Lung (tissue), 12 donors: ENCODE data around the gene WDR90. TPM values are rescaled to one million over a fixed set of nuclear protein-coding genes. Genes with fewer than 3 reads are reported as not detected.
A peak's percentile ranks its signal among the peaks of the same experiment; 100 is the strongest.

ENCODE experiments used
- ATAC-seq: fragments of 200-7000 bp; cut with Tn5 transposase; one replicate; pipeline ENCODE4 v1.9.1; 2020; ENCODE audit warnings: moderate number of reproducible peaks; ENCODE audit not compliant: insufficient read depth, low FRiP score
- DNase-seq, 3 donors: peaks; one replicate each; pipeline ENCODE4 v3.0.0-alpha.2; 2013 to 2017
- H3K27ac ChIP-seq, 2 donors: one replicate each; pipeline ENCODE4 v1.5.1; 2013; ENCODE audit warnings: mild to moderate bottlenecking in 2 of 2, moderate library complexity in 2 of 2, control low read depth in 1 of 2, inconsistent platforms in 1 of 2, low read depth in 1 of 2, low read length in 1 of 2
- H3K27me3 ChIP-seq, 3 donors: one replicate each; pipeline ENCODE4 v1.5.1; 2013; ENCODE audit warnings: low read length in 2 of 3; ENCODE audit not compliant: control insufficient read depth in 3 of 3, insufficient read depth in 3 of 3
- H3K36me3 ChIP-seq, 4 donors: one replicate each; pipeline ENCODE4 v1.5.1; 2013; ENCODE audit warnings: low read length in 4 of 4, mild to moderate bottlenecking in 1 of 4, moderate library complexity in 1 of 4; ENCODE audit not compliant: control insufficient read depth in 4 of 4, insufficient read depth in 4 of 4
- H3K4me1 ChIP-seq, 5 donors: one replicate each; pipeline ENCODE4 v1.5.1; 2013; ENCODE audit warnings: low read length in 5 of 5, mild to moderate bottlenecking in 2 of 5, moderate library complexity in 1 of 5; ENCODE audit not compliant: control insufficient read depth in 5 of 5, insufficient read depth in 5 of 5
- H3K4me3 ChIP-seq: one replicate; pipeline ENCODE4 v1.5.1; 2013; ENCODE audit warnings: mild to moderate bottlenecking, control low read depth, moderate library complexity
- H3K9ac ChIP-seq, 2 donors: one replicate each; pipeline ENCODE4 v1.5.1; 2013; ENCODE audit warnings: low read length in 2 of 2, control low read depth in 1 of 2; ENCODE audit not compliant: insufficient read depth in 1 of 2
- H3K9me3 ChIP-seq, 4 donors: one replicate each; pipeline ENCODE4 v1.5.1; 2013; ENCODE audit warnings: low read length in 3 of 4, mild to moderate bottlenecking in 1 of 4, moderate library complexity in 1 of 4; ENCODE audit not compliant: control insufficient read depth in 4 of 4, insufficient read depth in 3 of 4
- WGBS, 2 donors: extraction: QIAGEN DNeasy Blood & Tissue Kit; methylation state at CpG; one replicate each; pipeline ENCODE4 v1.1.7; 2013; 5-methylcytosine and 5-hydroxymethylcytosine counted together
- polyA plus RNA-seq, 2 donors: library from polyadenylated mRNA; stranded (reverse); fragments of 200-250 nt; gene quantifications; one replicate each; pipeline ENCODE4 v1.2.1, GENCODE V29; 2013
- total RNA-seq, 2 donors: library from RNA; depleted of rRNA in 1 of 2; stranded (reverse); fragments of >200 nt in 1 of 2; gene quantifications; one replicate each; pipeline ENCODE4 v1.2.1, GENCODE V29; 2014 to 2021
- TF ChIP-seq, protein P1 (sequence below): IDR thresholded peaks from 2 replicates; pipeline ENCODE4 v1.5.1; 2012; ENCODE audit warnings: mild to moderate bottlenecking; ENCODE audit errors: control extremely low read depth, extremely low read depth
- donor health status: control.
- donor health status: control.
- donor health status: Bipolar disorder and iron deficiency.
- donor health status: healthy.
- donor health status: DM: yes; HTN: yes; CAD: no.

The WDR90 gene
- total and polyA plus RNA-seq, 4 donors, result 18.6 to 74.2 (median 27.9) TPM

DNA sequence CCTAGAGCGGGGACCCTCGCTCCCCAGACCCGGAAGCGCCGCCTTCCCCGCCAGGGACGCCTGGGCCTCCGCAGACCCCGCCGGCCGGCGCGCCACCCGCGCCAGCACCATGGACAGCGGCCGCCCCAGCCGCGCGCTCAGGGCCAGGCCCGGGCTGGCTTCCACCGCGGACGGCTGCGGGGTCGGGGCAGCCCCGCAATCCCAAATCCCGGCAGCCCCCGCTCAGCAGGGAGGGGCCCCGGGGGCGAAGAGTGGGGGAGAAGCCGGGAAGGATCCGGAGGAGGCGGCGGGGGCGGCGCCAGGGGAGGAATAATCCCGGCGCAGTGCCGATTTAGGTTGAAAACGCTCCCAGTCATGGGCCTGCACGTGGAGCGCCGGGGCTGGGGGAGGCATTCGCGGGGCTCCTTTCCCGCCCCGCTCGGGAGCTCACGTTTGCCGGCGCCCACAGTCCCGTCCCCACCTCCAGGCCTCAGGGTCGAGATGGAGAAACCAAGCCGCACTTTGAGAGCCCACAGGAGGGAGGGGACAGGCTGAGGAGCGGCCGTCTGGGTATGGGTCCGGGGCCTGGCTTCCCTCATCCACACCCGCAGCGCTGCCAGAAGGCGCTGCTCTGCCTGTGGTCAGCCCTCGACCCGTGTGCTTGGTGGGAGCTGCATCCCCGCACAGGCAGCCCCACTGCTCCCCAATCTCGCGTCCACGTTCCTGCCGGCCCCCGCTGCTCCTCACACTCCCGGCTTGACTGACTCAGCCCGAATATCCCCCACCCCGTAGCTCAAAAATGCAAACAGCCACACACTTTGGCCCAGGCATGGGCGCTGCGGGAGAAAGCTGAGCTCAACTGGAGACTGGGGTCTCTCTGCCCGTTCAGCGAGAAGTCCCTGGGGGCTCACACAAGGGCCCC lies 51.8 kb downstream of the WDR90 start:
- no peaks in the 10 kb centered on the region for H3K36me3 ChIP-seq
- DNase-seq (peak; percentile 48 to 63 (median 52)), ATAC-seq (no peak)
- H3K27ac ChIP-seq, result no peak overlapping the region
- H3K9me3 ChIP-seq, result no peaks in the 10 kb centered on the region
- TF ChIP-seq, protein P1, sequence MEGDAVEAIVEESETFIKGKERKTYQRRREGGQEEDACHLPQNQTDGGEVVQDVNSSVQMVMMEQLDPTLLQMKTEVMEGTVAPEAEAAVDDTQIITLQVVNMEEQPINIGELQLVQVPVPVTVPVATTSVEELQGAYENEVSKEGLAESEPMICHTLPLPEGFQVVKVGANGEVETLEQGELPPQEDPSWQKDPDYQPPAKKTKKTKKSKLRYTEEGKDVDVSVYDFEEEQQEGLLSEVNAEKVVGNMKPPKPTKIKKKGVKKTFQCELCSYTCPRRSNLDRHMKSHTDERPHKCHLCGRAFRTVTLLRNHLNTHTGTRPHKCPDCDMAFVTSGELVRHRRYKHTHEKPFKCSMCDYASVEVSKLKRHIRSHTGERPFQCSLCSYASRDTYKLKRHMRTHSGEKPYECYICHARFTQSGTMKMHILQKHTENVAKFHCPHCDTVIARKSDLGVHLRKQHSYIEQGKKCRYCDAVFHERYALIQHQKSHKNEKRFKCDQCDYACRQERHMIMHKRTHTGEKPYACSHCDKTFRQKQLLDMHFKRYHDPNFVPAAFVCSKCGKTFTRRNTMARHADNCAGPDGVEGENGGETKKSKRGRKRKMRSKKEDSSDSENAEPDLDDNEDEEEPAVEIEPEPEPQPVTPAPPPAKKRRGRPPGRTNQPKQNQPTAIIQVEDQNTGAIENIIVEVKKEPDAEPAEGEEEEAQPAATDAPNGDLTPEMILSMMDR, result no peak
- no peak overlapping the region for H3K4me3 ChIP-seq
- H3K9ac ChIP-seq, result no peak overlapping the region
- H3K4me1 ChIP-seq, result no peaks in the 10 kb centered on the region
- WGBS, 2 donors, result 5 to 9% methylated on average over 59 to 76 of the region's 76 CpGs
- peaks cover 3 to 48% (median 27%) of the 10 kb centered on the region in 3 donors for H3K27me3 ChIP-seq

DNA sequence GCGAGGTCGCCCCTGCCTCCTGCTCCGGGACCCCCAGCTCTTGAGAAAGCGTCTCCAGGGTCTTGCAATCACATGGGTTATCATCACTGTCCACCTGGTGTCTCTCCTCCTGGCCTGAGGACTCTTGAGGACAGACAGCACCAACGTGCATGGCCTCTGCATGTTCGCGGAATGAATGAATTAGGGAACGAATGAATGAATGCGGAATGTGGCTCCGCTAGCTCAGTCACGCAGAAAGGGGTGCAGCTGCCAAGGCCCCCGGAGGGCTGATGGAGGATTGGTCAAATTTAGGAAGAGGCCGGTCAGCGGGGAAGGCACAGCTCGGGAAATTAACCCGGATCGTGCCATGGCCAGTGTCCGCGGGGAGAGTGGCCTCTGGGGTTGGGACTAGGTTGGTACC lies 53.2 kb downstream of the WDR90 start:
- H3K36me3 ChIP-seq, result no peaks in the 10 kb centered on the region
- no peak for ATAC-seq
- 85 to 88% methylated on average over 19 of the region's 19 CpGs for WGBS, 2 donors

DNA sequence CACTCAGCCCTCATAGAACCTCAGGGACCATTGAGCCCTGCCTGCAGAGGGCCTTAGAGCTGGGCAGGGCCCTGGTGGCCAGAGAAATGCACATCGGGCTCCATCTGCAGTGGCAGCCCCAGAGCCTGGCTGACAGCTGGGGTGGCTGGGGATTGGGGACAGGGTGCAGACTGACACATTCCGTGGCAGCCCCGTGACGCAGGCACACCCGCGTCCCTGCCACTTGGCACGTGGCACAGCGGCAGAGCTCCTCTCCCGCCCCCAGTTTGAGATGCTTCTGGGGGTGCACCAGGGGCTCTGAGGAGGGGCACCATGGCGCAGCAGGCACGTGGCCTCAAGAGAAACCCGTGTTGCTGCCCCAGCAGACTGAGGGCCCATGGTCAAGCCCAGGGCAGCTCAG lies 54.2 kb downstream of the WDR90 start:
- WGBS, 2 donors, result 76 to 90% methylated on average over 12 of the region's 12 CpGs
- ATAC-seq (no peak), DNase-seq (no peak)
- H3K9ac ChIP-seq, result no peak overlapping the region
- H3K27ac ChIP-seq, result no peak overlapping the region
- peaks cover 0 to 5% (median 0%) of the 10 kb centered on the region in 4 donors for H3K9me3 ChIP-seq
- H3K4me1 ChIP-seq, result no peaks in the 10 kb centered on the region
- H3K4me3 ChIP-seq, result no peak overlapping the region
- TF ChIP-seq, protein P1, result no peak
- peaks cover 7 to 65% (median 38%) of the 10 kb centered on the region in 3 donors for H3K27me3 ChIP-seq
- H3K36me3 ChIP-seq, result no peaks in the 10 kb centered on the region

More for the DNA sequence above, 53.2 kb downstream of the WDR90 start:
- Histone ChIP-seq H3K9me3 (peaks cover 0 to 4% (median 0%) of the 10 kb centered on the region in 4 donors), H3K9ac (no peak overlapping the region), H3K27ac (no peak overlapping the region), H3K27me3 (peaks cover 7 to 55% (median 34%) of the 10 kb centered on the region in 3 donors), H3K4me1 (no peaks in the 10 kb centered on the region), H3K4me3 (no peak overlapping the region)
- TF ChIP-seq, protein P1, result no peak
- DNase-seq, result no peak
